CD4-positive, alpha-beta memory T cell (primary cell): Measurements from ENCODE around the gene LCA5L. TPM values are rescaled to one million over a fixed set of nuclear protein-coding genes. Genes with fewer than 3 reads are reported as not detected.

Experiments used
- CTCF ChIA-PET: fragments of 350-600 bp; sonication (Branson Sonifier 250); formaldehyde crosslinking; loops from one replicate; lab custom pipeline; 2021; ENCODE audit warnings: inconsistent platforms; ENCODE audit not compliant: partially characterized antibody; lab: Charles Lee
- POLR2A ChIA-PET: fragments of 350-600 bp; sonication (Branson Sonifier 250); formaldehyde crosslinking; loops from one replicate; lab custom pipeline; 2021; ENCODE audit not compliant: partially characterized antibody; lab: Charles Lee
- DNase-seq, 5 donors: peaks; one replicate each; pipeline versions ENCODE4 v3.0.0 to v3.0.0-alpha.2; 2020 to 2022; ENCODE audit warnings: mixed read lengths in 1 of 5
- H3K27ac ChIP-seq: one replicate; pipeline ENCODE4 v1.7.0; 2013; ENCODE audit warnings: low read depth, low read length
- H3K27me3 ChIP-seq: 2 replicates; pipeline ENCODE4 v1.7.0; 2013; ENCODE audit warnings: mild to moderate bottlenecking, low read length, moderate library complexity; ENCODE audit not compliant: insufficient read depth
- H3K36me3 ChIP-seq: 2 replicates; pipeline ENCODE4 v1.7.0; 2013; ENCODE audit warnings: mild to moderate bottlenecking, low read length, moderate library complexity; ENCODE audit not compliant: insufficient read depth
- H3K4me1 ChIP-seq: 2 replicates; pipeline ENCODE4 v1.7.0; 2013; ENCODE audit warnings: mild to moderate bottlenecking, low read length, moderate library complexity; ENCODE audit not compliant: insufficient read depth
- H3K4me3 ChIP-seq, 2 donors: one replicate each; pipeline ENCODE4 v1.7.0; 2013; ENCODE audit warnings: low read length in 2 of 2, mild to moderate bottlenecking in 1 of 2
- H3K9me3 ChIP-seq, 2 donors: one replicate each; pipeline ENCODE4 v1.7.0; 2013; ENCODE audit warnings: low read length in 2 of 2, control low read depth in 1 of 2; ENCODE audit not compliant: control insufficient read depth in 1 of 2
- H3K27ac Mint-ChIP-seq, 7 donors: one replicate each; pipeline ENCODE4 v1.8.0; 2020 to 2021; ENCODE audit warnings: mixed read lengths in 7 of 7, mild to moderate bottlenecking in 6 of 7, inconsistent platforms in 3 of 7, moderate library complexity in 3 of 7
- H3K27me3 Mint-ChIP-seq, 2 donors: one replicate each; pipeline ENCODE4 v1.8.0; 2020 to 2021; ENCODE audit warnings: mixed read lengths in 2 of 2
- H3K36me3 Mint-ChIP-seq, 2 donors: one replicate each; pipeline ENCODE4 v1.8.0; 2020 to 2021; ENCODE audit warnings: mixed read lengths in 2 of 2, inconsistent platforms in 1 of 2, mild to moderate bottlenecking in 1 of 2
- H3K4me1 Mint-ChIP-seq, 4 donors: one replicate each; pipeline ENCODE4 v1.8.0; 2020 to 2021; ENCODE audit warnings: mixed read lengths in 4 of 4, mild to moderate bottlenecking in 1 of 4
- H3K4me3 Mint-ChIP-seq, 8 donors: one replicate each; pipeline ENCODE4 v1.8.0; 2020 to 2021; ENCODE audit warnings: mixed read lengths in 8 of 8, mild to moderate bottlenecking in 7 of 8, moderate library complexity in 6 of 8, inconsistent platforms in 3 of 8
- H3K9me3 Mint-ChIP-seq, 8 donors: one replicate each; pipeline ENCODE4 v1.8.0; 2020 to 2021; ENCODE audit warnings: mixed read lengths in 8 of 8, mild to moderate bottlenecking in 5 of 8, inconsistent platforms in 3 of 8, moderate library complexity in 1 of 8
- intact Hi-C: fragments of 100-400 bp; cut with micrococcal nuclease; formaldehyde crosslinking; loops from one replicate; pipeline ENCODE4 v1.15.1; 2023
- polyA plus RNA-seq, 2 donors: library from polyadenylated mRNA; unstranded; fragments of 300-500 nt; fragmentation: Illumina TruSeq; gene quantifications; one replicate each; pipeline ENCODE4 v1.2.3, GENCODE V29; 2021
- total RNA-seq, 2 experiments: library from RNA; stranded (reverse); gene quantifications; one replicate each; pipeline ENCODE4 v1.2.3, GENCODE V29; 2021

Gene LCA5L
- total and polyA plus RNA-seq, 4 experiments from 2014 or later, result not detected

GRCh38 chr21:39381009-39381408 lies 64.6 kb downstream of the LCA5L start:
- Mint-ChIP-seq H3K27me3 (peaks cover 0 to 3% of the 10 kb centered on the region in 2 donors), H3K36me3 (peaks cover 0 to 5% of the 10 kb centered on the region in 2 donors), H3K27ac (peak overlapping the region; percentile 91 to 97 (median 93)), H3K4me1 (peaks cover 15 to 39% (median 28%) of the 10 kb centered on the region in 4 donors), H3K9me3 (no peaks in the 10 kb centered on the region), H3K4me3 (peak overlapping the region; percentile 91 to 97 (median 94))
- no peak for DNase-seq
- CTCF ChIA-PET, result interaction anchor here (1.2 kb wide), 1 partner anchor 10 kb away, joined by 3 read pairs; no protein-coding TSS in a partner anchor
- Histone ChIP-seq H3K4me3 (peak overlapping the region; percentile 70 to 99), H3K9me3 (no peaks in the 10 kb centered on the region), H3K27ac (peak overlapping the region; percentile 81), H3K27me3 (no peaks in the 10 kb centered on the region), H3K4me1 (peaks cover 27% of the 10 kb centered on the region), H3K36me3 (no peaks in the 10 kb centered on the region)
- intact Hi-C loops, result loop anchor here (2.0 kb wide), 1 partner anchor 64 kb away; the partner anchor contains the start of gene LCA5L
- POLR2A ChIA-PET, result interaction anchor here (1.4 to 2.9 kb wide), 3 partner anchors 32 to 197 kb away, joined by 10 to 38 read pairs (median 27); partner anchors contain the start of genes BRWD1, HMGN1 and PSMG1

- intact Hi-C loops, result loop anchor here (1.0 to 2.0 kb wide), 4 partner anchors 32 to 197 kb away; partner anchors contain the start of genes BRWD1, LCA5L and PSMG1
- no peaks in the 10 kb centered on the region for H3K9me3 ChIP-seq
- H3K27ac ChIP-seq, result peak overlapping the region; percentile 81
- H3K36me3 Mint-ChIP-seq, result peaks cover 0 to 5% of the 10 kb centered on the region in 2 donors
- H3K4me3 ChIP-seq, result peak overlapping the region; percentile 70 to 99
- DNase-seq, result peak; percentile 85 to 92 (median 88)
- no peaks in the 10 kb centered on the region for H3K27me3 ChIP-seq
- peaks cover 23% of the 10 kb centered on the region for H3K4me1 ChIP-seq
- H3K9me3 Mint-ChIP-seq, result no peaks in the 10 kb centered on the region
- ChIA-PET CTCF (interaction anchor here (0.6 to 1.2 kb wide), 2 partner anchors 10 to 27 kb away, joined by 3 to 5 read pairs; no protein-coding TSS in a partner anchor), POLR2A (interaction anchor here (0.6 to 2.9 kb wide), 5 partner anchors 31 to 197 kb away, joined by 3 to 38 read pairs (median 10); partner anchors contain the start of genes BRWD1, HMGN1 and PSMG1)
- H3K4me1 Mint-ChIP-seq, result peaks cover 13 to 34% (median 26%) of the 10 kb centered on the region in 4 donors
- peaks cover under 1 to 3% of the 10 kb centered on the region in 2 donors for H3K27me3 Mint-ChIP-seq
- peak overlapping the region; percentile 91 to 97 (median 94) for H3K4me3 Mint-ChIP-seq
- H3K27ac Mint-ChIP-seq, result peak overlapping the region; percentile 91 to 97 (median 93)
- no peaks in the 10 kb centered on the region for H3K36me3 ChIP-seq
Measured at GRCh38 chr21:39379986-39380891, 65.3 kb downstream of the LCA5L start.

GRCh38 chr21:39377444-39378050 lies 68.0 kb downstream of the LCA5L start:
- ChIA-PET CTCF (interaction anchor here (1.5 kb wide), 1 partner anchor 10 kb away, joined by 4 read pairs; no protein-coding TSS in a partner anchor), POLR2A (no interaction called here)
- Mint-ChIP-seq H3K4me1 (peaks cover 12 to 25% (median 18%) of the 10 kb centered on the region in 4 donors), H3K4me3 (peak overlapping the region in 2 of 8 donors; percentile 25 to 36), H3K27me3 (peaks cover 3 to 6% of the 10 kb centered on the region in 2 donors), H3K27ac (peak overlapping the region in 1 of 7 donors; percentile 4), H3K36me3 (peaks cover 0 to 4% of the 10 kb centered on the region in 2 donors), H3K9me3 (no peaks in the 10 kb centered on the region)
- Histone ChIP-seq H3K36me3 (no peaks in the 10 kb centered on the region), H3K4me1 (peaks cover 15% of the 10 kb centered on the region), H3K27ac (no peak overlapping the region), H3K4me3 (no peak overlapping the region), H3K9me3 (no peaks in the 10 kb centered on the region), H3K27me3 (no peaks in the 10 kb centered on the region)
- intact Hi-C loops, result no loop called here
- no peak for DNase-seq

- ChIA-PET POLR2A (no interaction called here), CTCF (interaction anchor here (1.2 to 1.9 kb wide), 2 partner anchors 12 to 29 kb away, joined by 3 to 7 read pairs; no protein-coding TSS in a partner anchor)
- Mint-ChIP-seq H3K9me3 (no peaks in the 10 kb centered on the region), H3K27me3 (peaks cover 4 to 6% of the 10 kb centered on the region in 2 donors), H3K36me3 (peaks cover 0 to 3% of the 10 kb centered on the region in 2 donors), H3K4me3 (no peak overlapping the region), H3K27ac (no peak overlapping the region), H3K4me1 (peaks cover 1 to 6% (median 5%) of the 10 kb centered on the region in 4 donors)
- no peaks in the 10 kb centered on the region for H3K27me3 ChIP-seq
- H3K27ac ChIP-seq, result no peak overlapping the region
- H3K4me1 ChIP-seq, result peaks cover 5% of the 10 kb centered on the region
- H3K4me3 ChIP-seq, result no peak overlapping the region
- DNase-seq, result no peak
- intact Hi-C loops, result no loop called here
- H3K9me3 ChIP-seq, result no peaks in the 10 kb centered on the region
- no peaks in the 10 kb centered on the region for H3K36me3 ChIP-seq
Measured at GRCh38 chr21:39375446-39375845, 70.1 kb downstream of the LCA5L start.

- Mint-ChIP-seq H3K27ac (peak overlapping the region in 1 of 7 donors; percentile 72), H3K9me3 (no peaks in the 10 kb centered on the region), H3K4me3 (no peak overlapping the region), H3K36me3 (no peaks in the 10 kb centered on the region), H3K4me1 (peaks cover 0 to 4% (median 0%) of the 10 kb centered on the region in 4 donors), H3K27me3 (peaks cover 5 to 6% of the 10 kb centered on the region in 2 donors)
- H3K36me3 ChIP-seq, result no peaks in the 10 kb centered on the region
- POLR2A ChIA-PET, result interaction anchor here (1.0 to 1.2 kb wide), 2 partner anchors 14 to 25 kb away, joined by 3 read pairs; no protein-coding TSS in a partner anchor
- no peaks in the 10 kb centered on the region for H3K27me3 ChIP-seq
- CTCF ChIA-PET, result interaction anchor here (1.5 kb wide), 1 partner anchor 13 kb away, joined by 6 read pairs; no protein-coding TSS in a partner anchor
- DNase-seq, result no peak
- no peaks in the 10 kb centered on the region for H3K9me3 ChIP-seq
- no peaks in the 10 kb centered on the region for H3K4me1 ChIP-seq
- H3K4me3 ChIP-seq, result no peak overlapping the region
- intact Hi-C loops, result no loop called here
- no peak overlapping the region for H3K27ac ChIP-seq
Measured at GRCh38 chr21:39374046-39374445, 71.5 kb downstream of the LCA5L start.

GRCh38 chr21:39373634-39374033 lies 71.9 kb downstream of the LCA5L start:
- H3K4me1 Mint-ChIP-seq, result peaks cover 0 to 4% (median 0%) of the 10 kb centered on the region in 4 donors
- H3K27ac ChIP-seq, result no peak overlapping the region
- DNase-seq, result peak in 1 of 5 donors; percentile 18
- ChIA-PET CTCF (interaction anchor here (0.7 to 1.5 kb wide), 2 partner anchors 14 to 35 kb away, joined by 3 to 6 read pairs; no protein-coding TSS in a partner anchor), POLR2A (interaction anchor here (1.0 to 1.2 kb wide), 2 partner anchors 14 to 24 kb away, joined by 3 read pairs; no protein-coding TSS in a partner anchor)
- H3K27me3 ChIP-seq, result no peaks in the 10 kb centered on the region
- H3K4me1 ChIP-seq, result no peaks in the 10 kb centered on the region
- H3K4me3 Mint-ChIP-seq, result no peak overlapping the region
- intact Hi-C loops, result loop anchor here (2.0 kb wide), 1 partner anchor 15 kb away; no protein-coding TSS in a partner anchor
- H3K9me3 Mint-ChIP-seq, result no peaks in the 10 kb centered on the region
- no peak overlapping the region for H3K4me3 ChIP-seq
- no peak overlapping the region for H3K27ac Mint-ChIP-seq
- no peaks in the 10 kb centered on the region for H3K36me3 Mint-ChIP-seq
- no peaks in the 10 kb centered on the region for H3K36me3 ChIP-seq
- peaks cover 5 to 6% of the 10 kb centered on the region in 2 donors for H3K27me3 Mint-ChIP-seq
- no peaks in the 10 kb centered on the region for H3K9me3 ChIP-seq
